Liver (tissue), 9 donors: Measurements from ENCODE around the gene RNF34. TPM values are rescaled to one million over a fixed set of nuclear protein-coding genes. Genes with fewer than 3 reads are reported as not detected.

Experiments used
- DNase-seq: peaks from one replicate; pipeline ENCODE4 v3.0.0-alpha.2; 2017; ENCODE audit warnings: low spot score
- H3K27ac ChIP-seq, 2 donors: one replicate each; pipeline ENCODE4 v1.7.0; 2013; ENCODE audit warnings: inconsistent platforms in 2 of 2, low read length in 2 of 2, control low read depth in 1 of 2, low read depth in 1 of 2, mild to moderate bottlenecking in 1 of 2
- H3K27me3 ChIP-seq, 4 donors: one replicate each; pipeline versions ENCODE4 v1.6.1 to v1.7.0; 2013; ENCODE audit warnings: low read length in 3 of 4, inconsistent platforms in 1 of 4, mild to moderate bottlenecking in 1 of 4, moderate library complexity in 1 of 4; ENCODE audit not compliant: control insufficient read depth in 4 of 4, insufficient read depth in 4 of 4
- H3K36me3 ChIP-seq, 4 donors: one replicate each; pipeline versions ENCODE4 v1.6.1 to v1.7.0; 2013; ENCODE audit warnings: low read length in 3 of 4, mild to moderate bottlenecking in 3 of 4, low read depth in 1 of 4, moderate library complexity in 1 of 4; ENCODE audit not compliant: control insufficient read depth in 4 of 4, insufficient read depth in 3 of 4
- H3K4me1 ChIP-seq, 4 donors: one replicate each; pipeline versions ENCODE4 v1.6.1 to v1.7.0; 2013; ENCODE audit warnings: low read length in 3 of 4, mild to moderate bottlenecking in 3 of 4, moderate library complexity in 1 of 4; ENCODE audit not compliant: control insufficient read depth in 4 of 4, insufficient read depth in 4 of 4
- H3K4me3 ChIP-seq, 3 donors: one replicate each; pipeline versions ENCODE4 v1.6.1 to v1.7.0; 2013; ENCODE audit warnings: low read length in 3 of 3, control low read depth in 1 of 3, low read depth in 1 of 3, mild to moderate bottlenecking in 1 of 3
- H3K9ac ChIP-seq, 2 donors: one replicate each; pipeline ENCODE4 v1.7.0; 2013; ENCODE audit warnings: low read length in 2 of 2, mild to moderate bottlenecking in 2 of 2, moderate library complexity in 2 of 2, control low read depth in 1 of 2, low read depth in 1 of 2
- H3K9me3 ChIP-seq, 4 donors: one replicate each; pipeline versions ENCODE4 v1.6.1 to v1.7.0; 2013; ENCODE audit warnings: low read length in 3 of 4; ENCODE audit not compliant: control insufficient read depth in 4 of 4
- EGR1 ChIP-seq, 2 donors: IDR thresholded peaks; 2 replicates each; pipeline ENCODE4 v1.6.1; 2016 to 2018; ENCODE audit warnings: antibody characterized with exemption in 2 of 2, low read depth in 2 of 2
- FOXA1 ChIP-seq: IDR thresholded peaks from 2 replicates; pipeline ENCODE4 v1.6.1; 2016; ENCODE audit warnings: antibody characterized with exemption
- FOXA2 ChIP-seq: IDR thresholded peaks from 2 replicates; pipeline ENCODE4 v1.6.1; 2016; ENCODE audit warnings: antibody characterized with exemption
- GABPA ChIP-seq, 2 donors: IDR thresholded peaks in 1 of 2; conservative IDR thresholded peaks in 1 of 2; 2 replicates each; pipeline ENCODE4 v1.6.1; 2016; ENCODE audit warnings: antibody characterized with exemption in 2 of 2, mild to moderate bottlenecking in 1 of 2, moderate library complexity in 1 of 2
- HNF4A ChIP-seq, 2 donors: conservative IDR thresholded peaks; 2 replicates each; pipeline ENCODE4 v1.6.1; 2016; ENCODE audit warnings: antibody characterized with exemption in 2 of 2, mild to moderate bottlenecking in 2 of 2
- HNF4G ChIP-seq: IDR thresholded peaks from 2 replicates; pipeline ENCODE4 v1.6.1; 2016; ENCODE audit warnings: antibody characterized with exemption
- RAD21 ChIP-seq, 2 donors: IDR thresholded peaks; 2 replicates each; pipeline ENCODE4 v1.6.1; 2016; ENCODE audit warnings: antibody characterized with exemption in 2 of 2, mild to moderate bottlenecking in 2 of 2
- RXRA ChIP-seq, 2 donors: IDR thresholded peaks; 2 replicates each; pipeline ENCODE4 v1.6.1; 2017 to 2018; ENCODE audit warnings: antibody characterized with exemption in 2 of 2, mild to moderate bottlenecking in 1 of 2
- SP1 ChIP-seq: IDR thresholded peaks from 2 replicates; pipeline ENCODE4 v1.6.1; 2018; ENCODE audit warnings: antibody characterized with exemption, mild to moderate bottlenecking
- TAF1 ChIP-seq: conservative IDR thresholded peaks from 2 replicates; pipeline ENCODE4 v1.6.1; 2016; ENCODE audit warnings: antibody characterized with exemption, mild to moderate bottlenecking
- YY1 ChIP-seq: IDR thresholded peaks from 2 replicates; pipeline ENCODE4 v1.6.1; 2016; ENCODE audit warnings: antibody characterized with exemption, mild to moderate bottlenecking
- WGBS: extraction: QIAGEN DNeasy Blood & Tissue Kit; methylation state at CpG from one replicate; pipeline ENCODE4 v1.1.7; 2013; 5-methylcytosine and 5-hydroxymethylcytosine counted together
- polyA plus RNA-seq, 2 donors: library from polyadenylated mRNA; stranded (reverse) in 1 of 2; unstranded in 1 of 2; fragments of 200-250 nt in 1 of 2; fragments of >200 nt in 1 of 2; fragmentation: Nextera tagmentation in 1 of 2; extraction: Ambion mirVana in 1 of 2; gene quantifications; one replicate each; pipeline versions ENCODE4 v1.2.1 to v1.2.3, GENCODE V29; 2013 to 2015
- total RNA-seq, 2 donors: library from RNA; depleted of rRNA; stranded (reverse); fragments of >200 nt; gene quantifications; one replicate each; pipeline ENCODE4 v1.2.3, GENCODE V29; 2014
- TF ChIP-seq, protein P1 (sequence below): fragments of 150-350 bp; IDR thresholded peaks from 2 replicates; pipeline ENCODE4 v1.5.1; 2017; ENCODE audit warnings: improper control_type of control experiment, low read depth, low read length; ENCODE audit not compliant: missing input control
- TF ChIP-seq, protein P2 (sequence below): IDR thresholded peaks from 2 replicates; pipeline ENCODE4 v1.6.1; 2016; ENCODE audit warnings: antibody characterized with exemption
- TF ChIP-seq, protein P3 (sequence below): IDR thresholded peaks from 2 replicates; pipeline ENCODE4 v1.6.1; 2016; ENCODE audit warnings: antibody characterized with exemption
- TF ChIP-seq, protein P4 (sequence below): IDR thresholded peaks from 2 replicates; pipeline ENCODE4 v1.6.1; 2016; ENCODE audit warnings: antibody characterized with exemption, mild to moderate bottlenecking
- TF ChIP-seq, protein P5 (sequence below): IDR thresholded peaks from 2 replicates; pipeline ENCODE4 v1.6.1; 2016; ENCODE audit warnings: antibody characterized with exemption
- donor health status: healthy.
- donor health status: healthy.
- donor health status: healthy.
- donor health status: healthy.
- donor health status: healthy.

Gene RNF34
- total and polyA plus RNA-seq, 4 donors, result 9.5 to 27.7 (median 17.9) TPM

DNA sequence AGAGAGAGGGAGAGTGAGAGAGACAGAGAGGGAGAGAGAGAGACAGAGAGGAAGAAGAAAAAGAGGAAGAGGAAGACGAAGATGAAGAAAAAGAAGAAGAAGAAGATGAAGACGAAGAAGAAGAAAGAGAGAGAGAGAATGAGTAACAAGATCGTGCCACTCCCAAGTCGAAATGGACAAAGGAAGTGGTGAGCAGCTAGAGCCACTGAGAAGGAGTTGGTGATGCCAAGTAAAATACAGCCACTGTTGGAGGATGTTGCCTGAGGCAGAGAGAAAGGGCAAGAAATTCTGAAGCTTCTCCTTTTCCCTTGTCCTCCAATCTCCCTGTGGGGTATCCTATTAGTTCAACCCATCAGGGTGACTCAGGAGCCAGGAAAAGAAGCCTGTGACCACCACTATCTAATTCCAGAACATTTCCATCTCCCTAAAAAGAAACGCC, 35.2 kb upstream of the RNF34 start:
- Histone ChIP-seq H3K27ac (no peak overlapping the region), H3K4me3 (no peak overlapping the region), H3K9ac (no peak overlapping the region), H3K4me1 (no peaks in the 10 kb centered on the region), H3K36me3 (no peaks in the 10 kb centered on the region), H3K9me3 (no peaks in the 10 kb centered on the region), H3K27me3 (no peaks in the 10 kb centered on the region)
- no peak for TF ChIP-seq SP1
- DNase-seq, result no peak
- WGBS, result 65% methylated on average over 5 of the region's 5 CpGs

DNA sequence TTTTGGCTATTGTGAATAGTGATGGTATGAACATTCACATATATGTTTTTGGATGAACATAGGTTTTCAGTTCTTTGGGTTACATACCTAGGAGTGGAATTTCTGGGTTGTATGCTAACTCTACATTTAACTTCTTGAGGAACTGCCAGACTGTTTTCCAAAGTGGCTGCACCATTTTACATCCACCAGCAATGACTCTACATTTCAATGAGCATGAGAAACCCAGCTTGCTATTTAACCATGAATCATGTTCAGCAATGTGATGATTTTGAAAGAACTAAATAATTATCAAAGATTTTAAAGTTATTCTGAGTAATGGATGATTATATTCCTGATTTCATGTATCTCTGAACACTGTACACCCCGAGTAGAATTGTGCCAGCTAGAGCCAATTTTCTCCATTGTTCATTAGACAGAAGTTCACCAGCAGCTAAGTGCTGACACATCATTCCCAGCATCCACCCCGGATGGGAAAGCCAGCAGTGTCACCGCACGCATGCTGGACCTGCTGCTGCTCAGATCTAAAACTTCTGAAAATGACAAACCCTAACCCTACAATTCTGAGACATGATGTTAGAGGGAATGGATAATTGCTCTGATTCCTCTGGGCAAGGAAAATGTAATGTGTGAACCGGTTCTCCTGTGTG, 34.4 kb upstream of the RNF34 start:
- Histone ChIP-seq H3K36me3 (no peaks in the 10 kb centered on the region), H3K9me3 (no peaks in the 10 kb centered on the region), H3K9ac (no peak overlapping the region), H3K27ac (no peak overlapping the region), H3K27me3 (no peaks in the 10 kb centered on the region), H3K4me1 (no peaks in the 10 kb centered on the region), H3K4me3 (no peak overlapping the region)
- DNase-seq, result no peak
- TF ChIP-seq HNF4A (conservative IDR thresholded peaks at IDR 0.05) (no peak), EGR1 (IDR thresholded peaks at IDR 0.05; ENCODE audit: low read depth in 2 of 2) (no peak), TAF1 (no peak), RXRA (IDR thresholded peaks at IDR 0.05) (no peak)
- TF ChIP-seq, protein P1, sequence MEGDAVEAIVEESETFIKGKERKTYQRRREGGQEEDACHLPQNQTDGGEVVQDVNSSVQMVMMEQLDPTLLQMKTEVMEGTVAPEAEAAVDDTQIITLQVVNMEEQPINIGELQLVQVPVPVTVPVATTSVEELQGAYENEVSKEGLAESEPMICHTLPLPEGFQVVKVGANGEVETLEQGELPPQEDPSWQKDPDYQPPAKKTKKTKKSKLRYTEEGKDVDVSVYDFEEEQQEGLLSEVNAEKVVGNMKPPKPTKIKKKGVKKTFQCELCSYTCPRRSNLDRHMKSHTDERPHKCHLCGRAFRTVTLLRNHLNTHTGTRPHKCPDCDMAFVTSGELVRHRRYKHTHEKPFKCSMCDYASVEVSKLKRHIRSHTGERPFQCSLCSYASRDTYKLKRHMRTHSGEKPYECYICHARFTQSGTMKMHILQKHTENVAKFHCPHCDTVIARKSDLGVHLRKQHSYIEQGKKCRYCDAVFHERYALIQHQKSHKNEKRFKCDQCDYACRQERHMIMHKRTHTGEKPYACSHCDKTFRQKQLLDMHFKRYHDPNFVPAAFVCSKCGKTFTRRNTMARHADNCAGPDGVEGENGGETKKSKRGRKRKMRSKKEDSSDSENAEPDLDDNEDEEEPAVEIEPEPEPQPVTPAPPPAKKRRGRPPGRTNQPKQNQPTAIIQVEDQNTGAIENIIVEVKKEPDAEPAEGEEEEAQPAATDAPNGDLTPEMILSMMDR, result no peak
- TF ChIP-seq, protein P2, sequence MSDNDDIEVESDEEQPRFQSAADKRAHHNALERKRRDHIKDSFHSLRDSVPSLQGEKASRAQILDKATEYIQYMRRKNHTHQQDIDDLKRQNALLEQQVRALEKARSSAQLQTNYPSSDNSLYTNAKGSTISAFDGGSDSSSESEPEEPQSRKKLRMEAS, result no peak
- 74% methylated on average over 5 of the region's 5 CpGs for WGBS

DNA sequence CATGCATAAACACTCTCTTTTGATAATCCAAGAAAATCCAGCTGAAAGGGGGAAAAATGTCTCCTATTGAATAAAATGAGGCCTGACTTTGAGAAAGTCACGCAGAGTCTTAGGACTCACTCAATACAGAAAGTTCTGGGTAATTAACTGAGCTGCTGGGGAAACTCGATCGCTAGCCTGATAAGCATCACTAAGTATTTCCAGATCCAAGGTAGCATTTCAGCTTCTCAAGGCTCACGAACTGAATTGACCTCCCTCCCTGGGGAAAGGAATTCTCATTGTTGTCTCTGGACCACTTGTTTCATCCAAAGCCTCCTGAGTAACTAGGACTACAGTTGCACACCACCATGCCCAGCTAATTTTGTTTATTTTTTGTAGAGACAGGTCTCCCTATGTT, 33.9 kb upstream of the RNF34 start:
- TF ChIP-seq, protein P1, result no peak
- TF ChIP-seq FOXA2 (no peak), HNF4G (no peak), HNF4A (conservative IDR thresholded peaks at IDR 0.05) (no peak), FOXA1 (no peak), RXRA (IDR thresholded peaks at IDR 0.05) (no peak), GABPA (IDR thresholded peaks at IDR 0.05 in 1 of 2, conservative IDR thresholded peaks at IDR 0.05 in 1 of 2) (no peak), TAF1 (no peak), EGR1 (IDR thresholded peaks at IDR 0.05; ENCODE audit: low read depth in 2 of 2) (no peak), RAD21 (IDR thresholded peaks at IDR 0.05) (no peak), YY1 (no peak), SP1 (no peak)
- TF ChIP-seq, protein P3, sequence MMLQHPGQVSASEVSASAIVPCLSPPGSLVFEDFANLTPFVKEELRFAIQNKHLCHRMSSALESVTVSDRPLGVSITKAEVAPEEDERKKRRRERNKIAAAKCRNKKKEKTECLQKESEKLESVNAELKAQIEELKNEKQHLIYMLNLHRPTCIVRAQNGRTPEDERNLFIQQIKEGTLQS, result no peak
- TF ChIP-seq, protein P2, result no peak
- TF ChIP-seq, protein P4, sequence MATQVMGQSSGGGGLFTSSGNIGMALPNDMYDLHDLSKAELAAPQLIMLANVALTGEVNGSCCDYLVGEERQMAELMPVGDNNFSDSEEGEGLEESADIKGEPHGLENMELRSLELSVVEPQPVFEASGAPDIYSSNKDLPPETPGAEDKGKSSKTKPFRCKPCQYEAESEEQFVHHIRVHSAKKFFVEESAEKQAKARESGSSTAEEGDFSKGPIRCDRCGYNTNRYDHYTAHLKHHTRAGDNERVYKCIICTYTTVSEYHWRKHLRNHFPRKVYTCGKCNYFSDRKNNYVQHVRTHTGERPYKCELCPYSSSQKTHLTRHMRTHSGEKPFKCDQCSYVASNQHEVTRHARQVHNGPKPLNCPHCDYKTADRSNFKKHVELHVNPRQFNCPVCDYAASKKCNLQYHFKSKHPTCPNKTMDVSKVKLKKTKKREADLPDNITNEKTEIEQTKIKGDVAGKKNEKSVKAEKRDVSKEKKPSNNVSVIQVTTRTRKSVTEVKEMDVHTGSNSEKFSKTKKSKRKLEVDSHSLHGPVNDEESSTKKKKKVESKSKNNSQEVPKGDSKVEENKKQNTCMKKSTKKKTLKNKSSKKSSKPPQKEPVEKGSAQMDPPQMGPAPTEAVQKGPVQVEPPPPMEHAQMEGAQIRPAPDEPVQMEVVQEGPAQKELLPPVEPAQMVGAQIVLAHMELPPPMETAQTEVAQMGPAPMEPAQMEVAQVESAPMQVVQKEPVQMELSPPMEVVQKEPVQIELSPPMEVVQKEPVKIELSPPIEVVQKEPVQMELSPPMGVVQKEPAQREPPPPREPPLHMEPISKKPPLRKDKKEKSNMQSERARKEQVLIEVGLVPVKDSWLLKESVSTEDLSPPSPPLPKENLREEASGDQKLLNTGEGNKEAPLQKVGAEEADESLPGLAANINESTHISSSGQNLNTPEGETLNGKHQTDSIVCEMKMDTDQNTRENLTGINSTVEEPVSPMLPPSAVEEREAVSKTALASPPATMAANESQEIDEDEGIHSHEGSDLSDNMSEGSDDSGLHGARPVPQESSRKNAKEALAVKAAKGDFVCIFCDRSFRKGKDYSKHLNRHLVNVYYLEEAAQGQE, result no peak
- TF ChIP-seq, protein P5, sequence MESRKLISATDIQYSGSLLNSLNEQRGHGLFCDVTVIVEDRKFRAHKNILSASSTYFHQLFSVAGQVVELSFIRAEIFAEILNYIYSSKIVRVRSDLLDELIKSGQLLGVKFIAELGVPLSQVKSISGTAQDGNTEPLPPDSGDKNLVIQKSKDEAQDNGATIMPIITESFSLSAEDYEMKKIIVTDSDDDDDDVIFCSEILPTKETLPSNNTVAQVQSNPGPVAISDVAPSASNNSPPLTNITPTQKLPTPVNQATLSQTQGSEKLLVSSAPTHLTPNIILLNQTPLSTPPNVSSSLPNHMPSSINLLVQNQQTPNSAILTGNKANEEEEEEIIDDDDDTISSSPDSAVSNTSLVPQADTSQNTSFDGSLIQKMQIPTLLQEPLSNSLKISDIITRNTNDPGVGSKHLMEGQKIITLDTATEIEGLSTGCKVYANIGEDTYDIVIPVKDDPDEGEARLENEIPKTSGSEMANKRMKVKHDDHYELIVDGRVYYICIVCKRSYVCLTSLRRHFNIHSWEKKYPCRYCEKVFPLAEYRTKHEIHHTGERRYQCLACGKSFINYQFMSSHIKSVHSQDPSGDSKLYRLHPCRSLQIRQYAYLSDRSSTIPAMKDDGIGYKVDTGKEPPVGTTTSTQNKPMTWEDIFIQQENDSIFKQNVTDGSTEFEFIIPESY, result no peak
- DNase-seq, result no peak
- WGBS, result 79% methylated on average over 4 of the region's 4 CpGs

More for the DNA sequence above, 33.9 kb upstream of the RNF34 start:
- Histone ChIP-seq H3K36me3 (no peaks in the 10 kb centered on the region), H3K27me3 (no peaks in the 10 kb centered on the region), H3K9me3 (no peaks in the 10 kb centered on the region), H3K4me3 (no peak overlapping the region), H3K4me1 (no peaks in the 10 kb centered on the region), H3K9ac (no peak overlapping the region), H3K27ac (no peak overlapping the region)
